ENCODE measurements around the gene KRT76.

The KRT76 gene

DNA sequence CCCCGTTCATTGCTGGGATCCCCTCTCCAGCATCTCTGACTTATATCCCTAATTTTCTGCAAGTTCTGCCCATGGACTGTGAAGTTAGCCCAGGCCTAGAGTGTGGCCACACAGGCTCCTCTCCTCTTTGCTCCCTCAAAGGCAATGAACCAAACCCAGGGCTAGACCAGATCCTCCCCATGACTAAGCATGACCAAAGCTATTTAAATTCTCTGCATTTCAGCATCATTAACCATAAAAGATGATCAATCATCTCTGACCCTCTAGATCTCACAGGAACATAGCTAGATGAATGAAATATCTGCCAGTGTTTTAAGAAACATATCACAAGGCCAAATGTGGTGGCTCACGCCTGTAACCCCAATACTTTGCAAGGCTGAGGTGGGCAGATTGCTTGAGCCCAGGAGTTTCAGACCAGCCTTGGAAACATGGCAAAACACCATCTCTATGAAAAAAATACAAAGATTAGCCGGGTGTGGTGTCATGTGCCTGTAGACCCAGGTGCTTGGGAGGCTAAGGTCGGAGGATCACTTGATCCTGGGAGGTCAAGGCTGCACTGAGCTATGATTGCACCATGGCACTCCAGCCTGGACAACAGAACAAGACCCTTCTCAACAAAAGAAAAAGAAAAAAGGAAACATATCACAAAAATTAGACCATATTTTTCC, 21.0 kb upstream of the KRT76 start:
- Histone ChIP-seq H3K4me2 (ENCODE audit: insufficient read depth, low read length) (no peak overlapping the region), H3K36me3 (ENCODE audit: insufficient read depth, low read length) (no peaks in the 10 kb centered on the region), H3K4me3 (ENCODE audit: low read depth in 1 of 2, low read length in 2 of 2) (no peak overlapping the region), H3K4me1 (ENCODE audit: insufficient read depth, low read length) (no peaks in the 10 kb centered on the region), H2AFZ (ENCODE audit: low read depth, low read length) (no peak overlapping the region), H3K9ac (ENCODE audit: low read depth, low read length) (no peak overlapping the region), H4K20me1 (ENCODE audit: insufficient read depth, low read length) (0 out of 2 replicates have a peak, but pooled peaks cover 2% of the 10 kb centered on the region), H3K27me3 (ENCODE audit: insufficient read depth, low read length, poor library complexity) (no peaks in the 10 kb centered on the region), H3K27ac (ENCODE audit: low read length) (no peak overlapping the region), H3K79me2 (ENCODE audit: insufficient read depth, low read length) (no peaks in the 10 kb centered on the region), H3K9me3 (ENCODE audit: insufficient read depth, low read length, severe bottlenecking) (no peaks in the 10 kb centered on the region)
- ATAC-seq (ENCODE audit: insufficient read depth, low read depth) (no peak), DNase-seq (no peak)
- TF ChIP-seq, protein P1, sequence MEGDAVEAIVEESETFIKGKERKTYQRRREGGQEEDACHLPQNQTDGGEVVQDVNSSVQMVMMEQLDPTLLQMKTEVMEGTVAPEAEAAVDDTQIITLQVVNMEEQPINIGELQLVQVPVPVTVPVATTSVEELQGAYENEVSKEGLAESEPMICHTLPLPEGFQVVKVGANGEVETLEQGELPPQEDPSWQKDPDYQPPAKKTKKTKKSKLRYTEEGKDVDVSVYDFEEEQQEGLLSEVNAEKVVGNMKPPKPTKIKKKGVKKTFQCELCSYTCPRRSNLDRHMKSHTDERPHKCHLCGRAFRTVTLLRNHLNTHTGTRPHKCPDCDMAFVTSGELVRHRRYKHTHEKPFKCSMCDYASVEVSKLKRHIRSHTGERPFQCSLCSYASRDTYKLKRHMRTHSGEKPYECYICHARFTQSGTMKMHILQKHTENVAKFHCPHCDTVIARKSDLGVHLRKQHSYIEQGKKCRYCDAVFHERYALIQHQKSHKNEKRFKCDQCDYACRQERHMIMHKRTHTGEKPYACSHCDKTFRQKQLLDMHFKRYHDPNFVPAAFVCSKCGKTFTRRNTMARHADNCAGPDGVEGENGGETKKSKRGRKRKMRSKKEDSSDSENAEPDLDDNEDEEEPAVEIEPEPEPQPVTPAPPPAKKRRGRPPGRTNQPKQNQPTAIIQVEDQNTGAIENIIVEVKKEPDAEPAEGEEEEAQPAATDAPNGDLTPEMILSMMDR (IDR thresholded peaks at IDR 0.05; ENCODE audit: borderline replicate concordance, extremely low read depth, low read length, poor library complexity, severe bottlenecking): no peak
- no peak for TF ChIP-seq EZH2 (IDR thresholded peaks at IDR 0.05; ENCODE audit: borderline replicate concordance, low read depth, low read length, severe bottlenecking)

DNA sequence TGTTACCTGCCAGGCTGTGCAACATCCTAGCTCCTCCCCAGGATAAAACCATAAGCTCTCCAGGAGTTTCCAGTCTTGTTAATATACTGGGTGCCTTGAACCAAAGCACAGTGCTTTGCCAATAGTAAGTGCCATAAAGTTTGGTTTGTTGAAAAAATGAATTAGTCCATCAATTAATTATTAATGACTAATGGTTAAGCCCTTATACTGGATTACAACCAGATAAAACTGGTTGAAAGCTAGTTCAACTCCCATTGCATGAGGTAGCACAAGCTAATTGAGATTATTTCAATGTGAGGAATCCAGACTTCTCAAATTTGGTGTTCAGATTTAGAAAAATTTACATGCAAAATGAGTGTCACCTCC, 20.4 kb upstream of the KRT76 start:
- H3K36me3 ChIP-seq (ENCODE audit: insufficient read depth, low read length): no peaks in the 10 kb centered on the region
- H3K9ac ChIP-seq (ENCODE audit: low read depth, low read length): no peak overlapping the region
- no peak overlapping the region for H3K4me3 ChIP-seq (ENCODE audit: low read depth in 1 of 2, low read length in 2 of 2)
- no peak for ATAC-seq (ENCODE audit: insufficient read depth, low read depth)
- no peaks in the 10 kb centered on the region for H3K79me2 ChIP-seq (ENCODE audit: insufficient read depth, low read length)
- no peaks in the 10 kb centered on the region for H3K9me3 ChIP-seq (ENCODE audit: insufficient read depth, low read length, severe bottlenecking)
- H2AFZ ChIP-seq (ENCODE audit: low read depth, low read length): no peak overlapping the region
- no peak overlapping the region for H3K4me2 ChIP-seq (ENCODE audit: insufficient read depth, low read length)
- no peaks in the 10 kb centered on the region for H3K27me3 ChIP-seq (ENCODE audit: insufficient read depth, low read length, poor library complexity)
- no peak overlapping the region for H3K27ac ChIP-seq (ENCODE audit: low read length)
- no peak for DNase-seq
- 0 out of 2 replicates have a peak, but pooled peaks cover 2% of the 10 kb centered on the region for H4K20me1 ChIP-seq (ENCODE audit: insufficient read depth, low read length)
- TF ChIP-seq EZH2 (IDR thresholded peaks at IDR 0.05; ENCODE audit: borderline replicate concordance, low read depth, low read length, severe bottlenecking): no peak
- TF ChIP-seq, protein P1 (IDR thresholded peaks at IDR 0.05; ENCODE audit: borderline replicate concordance, extremely low read depth, low read length, poor library complexity, severe bottlenecking): no peak
- H3K4me1 ChIP-seq (ENCODE audit: insufficient read depth, low read length): no peaks in the 10 kb centered on the region

DNA sequence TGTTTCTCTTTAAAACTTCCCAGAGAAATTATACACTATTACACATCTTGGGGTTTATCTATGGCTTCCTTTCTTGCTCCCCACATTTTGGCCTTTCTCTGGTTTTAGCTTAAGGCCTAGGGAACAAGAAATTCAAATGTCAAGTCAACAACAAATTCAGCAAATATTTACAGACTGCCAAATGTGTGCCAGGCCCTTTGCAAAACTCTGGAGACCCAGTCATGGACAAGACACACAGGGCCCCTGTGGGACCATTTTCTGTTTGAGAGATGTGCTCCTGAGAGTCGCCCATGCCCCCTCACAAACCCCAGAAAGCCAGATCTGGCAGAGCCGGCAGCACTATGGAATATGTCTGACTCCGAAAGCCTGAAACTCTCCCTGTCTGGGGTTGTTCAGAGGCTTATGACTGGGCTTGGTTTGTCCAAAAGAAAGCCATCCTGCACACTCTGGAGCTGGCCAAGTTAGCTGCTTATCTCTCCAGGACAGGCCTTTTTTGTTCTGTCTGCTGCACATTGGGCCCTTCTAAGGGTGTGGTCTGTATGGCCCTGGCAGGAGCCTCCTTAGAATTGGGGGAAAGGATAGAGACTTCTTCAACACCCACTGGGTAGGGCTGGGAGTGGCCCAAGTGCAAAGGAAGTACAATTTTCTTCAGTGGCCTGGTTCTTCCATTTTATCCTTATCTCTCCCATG, 19.8 kb upstream of the KRT76 start:
- H3K4me3 ChIP-seq (ENCODE audit: low read depth in 1 of 2, low read length in 2 of 2): no peak overlapping the region
- H3K27ac ChIP-seq (ENCODE audit: low read length): no peak overlapping the region
- H3K4me1 ChIP-seq (ENCODE audit: insufficient read depth, low read length): no peaks in the 10 kb centered on the region
- no peak overlapping the region for H3K9ac ChIP-seq (ENCODE audit: low read depth, low read length)
- no peak overlapping the region for H3K4me2 ChIP-seq (ENCODE audit: insufficient read depth, low read length)
- TF ChIP-seq, protein P1 (IDR thresholded peaks at IDR 0.05; ENCODE audit: borderline replicate concordance, extremely low read depth, low read length, poor library complexity, severe bottlenecking): no peak
- TF ChIP-seq EZH2 (IDR thresholded peaks at IDR 0.05; ENCODE audit: borderline replicate concordance, low read depth, low read length, severe bottlenecking): no peak
- no peak overlapping the region for H2AFZ ChIP-seq (ENCODE audit: low read depth, low read length)
- 0 out of 2 replicates have a peak, but pooled peaks cover 2% of the 10 kb centered on the region for H4K20me1 ChIP-seq (ENCODE audit: insufficient read depth, low read length)
- ATAC-seq (ENCODE audit: insufficient read depth, low read depth): no peak
- no peaks in the 10 kb centered on the region for H3K36me3 ChIP-seq (ENCODE audit: insufficient read depth, low read length)
- no peak for DNase-seq
- H3K27me3 ChIP-seq (ENCODE audit: insufficient read depth, low read length, poor library complexity): no peaks in the 10 kb centered on the region
- no peaks in the 10 kb centered on the region for H3K79me2 ChIP-seq (ENCODE audit: insufficient read depth, low read length)
- no peaks in the 10 kb centered on the region for H3K9me3 ChIP-seq (ENCODE audit: insufficient read depth, low read length, severe bottlenecking)

Data from DND-41 (cell line).